ENCODE results near the gene SHROOM2. TPM values are rescaled to one million over a fixed set of nuclear protein-coding genes. Genes with fewer than 3 reads are reported as not detected.

SHROOM2 gene
- total RNA-seq, 1 experiment from 2014 or later, result 14.2 TPM

DNA sequence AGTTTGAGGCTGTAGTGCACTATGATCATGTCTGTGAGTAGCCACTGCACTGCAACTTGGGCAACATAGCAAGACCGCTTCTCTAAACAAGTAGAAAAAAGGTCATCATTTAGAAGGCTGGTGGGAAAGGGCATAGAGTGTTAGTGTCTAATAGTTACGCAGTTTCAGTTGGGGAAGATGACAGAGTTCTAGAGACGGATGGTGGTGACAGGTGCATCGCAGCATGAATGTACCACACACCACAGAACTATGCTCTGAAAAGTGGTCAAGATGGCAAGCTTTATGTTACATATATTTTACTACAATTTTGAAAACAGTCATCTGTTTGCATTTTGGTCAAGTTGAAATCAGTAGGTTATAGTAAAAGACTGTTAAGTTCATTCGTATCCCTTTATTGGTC is 157.2 kb downstream of the SHROOM2 start:
- Histone ChIP-seq H3K9me3 (no peaks in the 10 kb centered on the region), H3K27me3 (replicated peaks; ENCODE audit: control insufficient read depth, insufficient read depth, low read length) (no peaks in the 10 kb centered on the region), H3K36me3 (ENCODE audit: control insufficient read depth, insufficient read depth, low read length) (no peaks in the 10 kb centered on the region), H3K4me3 (ENCODE audit: low read depth, low read length) (no peak overlapping the region), H3K4me1 (no peaks in the 10 kb centered on the region)
- Mint-ChIP-seq H3K9me3 (ENCODE audit: unreplicated experiment) (no peaks in the 10 kb centered on the region), H3K4me3 (ENCODE audit: unreplicated experiment) (no peak overlapping the region), H3K36me3 (ENCODE audit: insufficient read depth, unreplicated experiment) (peaks cover 32% of the 10 kb centered on the region), H3K27me3 (ENCODE audit: insufficient read depth, unreplicated experiment) (no peaks in the 10 kb centered on the region), H3K27ac (ENCODE audit: unreplicated experiment) (no peak overlapping the region), H3K4me1 (ENCODE audit: low read depth, unreplicated experiment) (no peaks in the 10 kb centered on the region)
- TF ChIP-seq CTCF (IDR thresholded peaks at IDR 0.05; ENCODE audit: insufficient read depth in 1 of 2, low read depth in 1 of 2, low read length in 1 of 2, severe bottlenecking in 1 of 2, unreplicated experiment in 1 of 2), result no peak
- intact Hi-C loops (cut with micrococcal nuclease; ENCODE audit: unreplicated experiment), result no loop called here
- ChIA-PET CTCF (no interaction called here), POLR2A (no interaction called here)
- no TSS peak for BruUV-seq (replicated peaks)
- DNase-seq, result no peak

DNA sequence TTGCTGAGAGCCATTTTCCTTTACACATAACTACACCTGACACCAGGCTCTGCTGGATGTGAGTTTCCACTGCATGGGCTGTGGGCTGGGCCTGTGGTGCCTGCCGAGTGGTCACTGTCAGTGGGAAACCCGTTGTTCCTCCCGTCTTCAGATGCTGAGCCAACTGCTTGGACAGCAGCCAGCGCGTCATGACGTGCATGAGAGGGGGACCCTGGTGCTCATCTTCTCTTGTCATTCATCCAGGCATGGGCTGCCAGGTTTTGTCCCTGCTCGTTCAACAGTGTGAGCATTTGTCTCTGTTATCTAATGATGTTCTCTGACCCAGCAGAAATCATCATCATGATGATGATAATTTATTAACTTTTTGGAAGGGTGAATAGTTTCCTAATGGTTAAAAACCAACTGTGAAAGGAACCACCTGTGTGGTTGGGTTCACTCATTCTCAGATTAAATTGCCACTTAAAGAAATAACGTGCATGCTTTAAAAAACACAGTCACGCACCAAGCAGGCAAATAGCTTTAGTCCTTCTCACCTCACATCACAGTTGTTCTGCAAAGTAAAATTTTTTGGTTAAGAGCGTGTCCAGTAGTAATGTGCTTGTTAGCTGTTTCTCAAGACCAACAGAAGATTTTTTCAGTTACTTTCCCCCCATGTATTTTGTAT is 161.0 kb downstream of the SHROOM2 start:
- Histone ChIP-seq H3K9me3 (no peaks in the 10 kb centered on the region), H3K4me3 (ENCODE audit: low read depth, low read length) (no peak overlapping the region), H3K36me3 (ENCODE audit: control insufficient read depth, insufficient read depth, low read length) (no peaks in the 10 kb centered on the region), H3K27me3 (replicated peaks; ENCODE audit: control insufficient read depth, insufficient read depth, low read length) (no peaks in the 10 kb centered on the region), H3K4me1 (no peaks in the 10 kb centered on the region)
- BruUV-seq (replicated peaks), result no TSS peak
- no peak for TF ChIP-seq CTCF (IDR thresholded peaks at IDR 0.05; ENCODE audit: insufficient read depth in 1 of 2, low read depth in 1 of 2, low read length in 1 of 2, severe bottlenecking in 1 of 2, unreplicated experiment in 1 of 2)
- Mint-ChIP-seq H3K36me3 (ENCODE audit: insufficient read depth, unreplicated experiment) (peaks cover 35% of the 10 kb centered on the region), H3K27ac (ENCODE audit: unreplicated experiment) (no peak overlapping the region), H3K4me3 (ENCODE audit: unreplicated experiment) (no peak overlapping the region), H3K27me3 (ENCODE audit: insufficient read depth, unreplicated experiment) (no peaks in the 10 kb centered on the region), H3K9me3 (ENCODE audit: unreplicated experiment) (no peaks in the 10 kb centered on the region), H3K4me1 (ENCODE audit: low read depth, unreplicated experiment) (no peaks in the 10 kb centered on the region)
- ChIA-PET POLR2A (no interaction called here), CTCF (no interaction called here)
- intact Hi-C loops (cut with micrococcal nuclease; ENCODE audit: unreplicated experiment), result no loop called here
- DNase-seq, result no peak

- Mint-ChIP-seq H3K27ac (ENCODE audit: unreplicated experiment) (no peak overlapping the region), H3K9me3 (ENCODE audit: unreplicated experiment) (no peaks in the 10 kb centered on the region), H3K4me1 (ENCODE audit: low read depth, unreplicated experiment) (no peaks in the 10 kb centered on the region), H3K27me3 (ENCODE audit: insufficient read depth, unreplicated experiment) (no peaks in the 10 kb centered on the region), H3K4me3 (ENCODE audit: unreplicated experiment) (no peak overlapping the region), H3K36me3 (ENCODE audit: insufficient read depth, unreplicated experiment) (peaks cover 35% of the 10 kb centered on the region)
- no TSS peak for BruUV-seq (replicated peaks)
- H3K36me3 ChIP-seq (ENCODE audit: control insufficient read depth, insufficient read depth, low read length), result no peaks in the 10 kb centered on the region
- POLR2A ChIA-PET, result no interaction called here
- CTCF ChIA-PET, result no interaction called here
- H3K4me3 ChIP-seq (ENCODE audit: low read depth, low read length), result no peak overlapping the region
- DNase-seq, result no peak
- H3K9me3 ChIP-seq, result no peaks in the 10 kb centered on the region
- intact Hi-C loops (cut with micrococcal nuclease; ENCODE audit: unreplicated experiment), result no loop called here
- no peaks in the 10 kb centered on the region for H3K27me3 ChIP-seq (replicated peaks; ENCODE audit: control insufficient read depth, insufficient read depth, low read length)
- H3K4me1 ChIP-seq, result no peaks in the 10 kb centered on the region
- no peak for TF ChIP-seq CTCF (IDR thresholded peaks at IDR 0.05; ENCODE audit: insufficient read depth in 1 of 2, low read depth in 1 of 2, low read length in 1 of 2, severe bottlenecking in 1 of 2, unreplicated experiment in 1 of 2)
These were observed 162.2 kb downstream of the SHROOM2 start for GRCh38 chrX:9948406-9948805.
